ENCODE measurements around the gene MS4A6A.

The MS4A6A gene

GRCh38 chr11:60128376-60128775, 54.5 kb downstream of the MS4A6A start:
- no peak for DNase-seq (ENCODE audit: low read depth)

GRCh38 chr11:60127311-60127811, 55.5 kb downstream of the MS4A6A start:
- no peak for DNase-seq (ENCODE audit: low read depth)

- no peak for DNase-seq (ENCODE audit: low read depth)
Measured at GRCh38 chr11:60125956-60126585, 56.8 kb downstream of the MS4A6A start.

- DNase-seq (ENCODE audit: low read depth), result no peak
Measured at GRCh38 chr11:60124802-60125432, 58.0 kb downstream of the MS4A6A start.

Data from non-pigmented ciliary epithelial cell (primary cell).